ENCODE data around the gene ALOX15B.
"Not testable (repeated sequence)": the region's sequence is repeated elsewhere in the genome, so short reads cannot be mapped to it uniquely, and the experiment has no call there.

The ALOX15B gene

GRCh38 chr17:8063761-8064534 lies 25.1 kb downstream of the ALOX15B start:
- DNase-seq = no peak

GRCh38 chr17:8064561-8065019 lies 25.7 kb downstream of the ALOX15B start:
- no peak for DNase-seq

- no peak for DNase-seq
Observed at GRCh38 chr17:8066841-8067775, 28.2 kb downstream of the ALOX15B start.

GRCh38 chr17:8067806-8068205 lies 28.9 kb downstream of the ALOX15B start:
- no peak for DNase-seq

- no peak for DNase-seq
Observed at GRCh38 chr17:8068736-8069586, 30.1 kb downstream of the ALOX15B start.

GRCh38 chr17:8069587-8069860 lies 30.7 kb downstream of the ALOX15B start:
- DNase-seq = no peak

GRCh38 chr17:8071496-8071895 lies 32.6 kb downstream of the ALOX15B start:
- DNase-seq = no peak

- DNase-seq = no peak
Observed at GRCh38 chr17:8072341-8072728, 33.5 kb downstream of the ALOX15B start.

GRCh38 chr17:8072729-8073461 lies 34.0 kb downstream of the ALOX15B start:
- no peak for DNase-seq

- peak; percentile 63 for DNase-seq
Observed at GRCh38 chr17:8073627-8074484, 35.0 kb downstream of the ALOX15B start.

- no peak for DNase-seq
Observed at GRCh38 chr17:8074554-8074953, 35.7 kb downstream of the ALOX15B start.

GRCh38 chr17:8075081-8075480 lies 36.2 kb downstream of the ALOX15B start:
- DNase-seq = no peak

- DNase-seq = no peak
Observed at GRCh38 chr17:8075574-8076342, 36.9 kb downstream of the ALOX15B start.

- no peak for DNase-seq
Observed at GRCh38 chr17:8076502-8077266, 37.8 kb downstream of the ALOX15B start.

GRCh38 chr17:8077939-8078338 lies 39.1 kb downstream of the ALOX15B start:
- not testable (repeated sequence) for DNase-seq

GRCh38 chr17:8079291-8080207 lies 40.7 kb downstream of the ALOX15B start:
- peak; percentile 53 for DNase-seq

GRCh38 chr17:8080208-8080798 lies 41.4 kb downstream of the ALOX15B start:
- DNase-seq = no peak

- DNase-seq = no peak
Observed at GRCh38 chr17:8080799-8081219, 42.0 kb downstream of the ALOX15B start.
